Measurements from ENCODE around the gene FTO.

GRCh38 chr16:54116124-54116655 lies 412.2 kb downstream of the FTO start:
- TF ChIP-seq EZH2 (IDR thresholded peaks at IDR 0.05; ENCODE audit: borderline replicate concordance, low read length) = no peak
- TF ChIP-seq CTCF (conservative IDR thresholded peaks at IDR 0.05 in 1 of 2, IDR thresholded peaks at IDR 0.05 in 1 of 2; ENCODE audit: extremely low read depth in 1 of 2, insufficient read depth in 1 of 2, low read depth in 1 of 2, low read length in 2 of 2) = no peak

Measured in mammary epithelial cell (primary cell).